ENCODE measurements around the gene PCDHGA1.
A peak's percentile ranks its signal among the peaks of the same experiment; 100 is the strongest.

Gene PCDHGA1

DNA sequence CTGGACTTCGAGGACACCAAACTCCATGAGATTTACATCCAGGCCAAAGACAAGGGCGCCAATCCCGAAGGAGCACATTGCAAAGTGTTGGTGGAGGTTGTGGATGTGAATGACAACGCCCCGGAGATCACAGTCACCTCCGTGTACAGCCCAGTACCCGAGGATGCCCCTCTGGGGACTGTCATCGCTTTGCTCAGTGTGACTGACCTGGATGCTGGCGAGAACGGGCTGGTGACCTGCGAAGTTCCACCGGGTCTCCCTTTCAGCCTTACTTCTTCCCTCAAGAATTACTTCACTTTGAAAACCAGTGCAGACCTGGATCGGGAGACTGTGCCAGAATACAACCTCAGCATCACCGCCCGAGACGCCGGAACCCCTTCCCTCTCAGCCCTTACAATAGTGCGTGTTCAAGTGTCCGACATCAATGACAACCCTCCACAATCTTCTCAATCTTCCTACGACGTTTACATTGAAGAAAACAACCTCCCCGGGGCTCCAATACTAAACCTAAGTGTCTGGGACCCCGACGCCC, 146.8 kb downstream of the PCDHGA1 start:
- Histone ChIP-seq H3K27ac (peak overlapping the region; percentile 76 to 96), H3K4me3 (peak overlapping the region; percentile 88)
- TF ChIP-seq, protein P1, sequence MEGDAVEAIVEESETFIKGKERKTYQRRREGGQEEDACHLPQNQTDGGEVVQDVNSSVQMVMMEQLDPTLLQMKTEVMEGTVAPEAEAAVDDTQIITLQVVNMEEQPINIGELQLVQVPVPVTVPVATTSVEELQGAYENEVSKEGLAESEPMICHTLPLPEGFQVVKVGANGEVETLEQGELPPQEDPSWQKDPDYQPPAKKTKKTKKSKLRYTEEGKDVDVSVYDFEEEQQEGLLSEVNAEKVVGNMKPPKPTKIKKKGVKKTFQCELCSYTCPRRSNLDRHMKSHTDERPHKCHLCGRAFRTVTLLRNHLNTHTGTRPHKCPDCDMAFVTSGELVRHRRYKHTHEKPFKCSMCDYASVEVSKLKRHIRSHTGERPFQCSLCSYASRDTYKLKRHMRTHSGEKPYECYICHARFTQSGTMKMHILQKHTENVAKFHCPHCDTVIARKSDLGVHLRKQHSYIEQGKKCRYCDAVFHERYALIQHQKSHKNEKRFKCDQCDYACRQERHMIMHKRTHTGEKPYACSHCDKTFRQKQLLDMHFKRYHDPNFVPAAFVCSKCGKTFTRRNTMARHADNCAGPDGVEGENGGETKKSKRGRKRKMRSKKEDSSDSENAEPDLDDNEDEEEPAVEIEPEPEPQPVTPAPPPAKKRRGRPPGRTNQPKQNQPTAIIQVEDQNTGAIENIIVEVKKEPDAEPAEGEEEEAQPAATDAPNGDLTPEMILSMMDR (IDR thresholded peaks at IDR 0.05) = no peak
- no peak for DNase-seq (ENCODE audit: low spot score)

DNA sequence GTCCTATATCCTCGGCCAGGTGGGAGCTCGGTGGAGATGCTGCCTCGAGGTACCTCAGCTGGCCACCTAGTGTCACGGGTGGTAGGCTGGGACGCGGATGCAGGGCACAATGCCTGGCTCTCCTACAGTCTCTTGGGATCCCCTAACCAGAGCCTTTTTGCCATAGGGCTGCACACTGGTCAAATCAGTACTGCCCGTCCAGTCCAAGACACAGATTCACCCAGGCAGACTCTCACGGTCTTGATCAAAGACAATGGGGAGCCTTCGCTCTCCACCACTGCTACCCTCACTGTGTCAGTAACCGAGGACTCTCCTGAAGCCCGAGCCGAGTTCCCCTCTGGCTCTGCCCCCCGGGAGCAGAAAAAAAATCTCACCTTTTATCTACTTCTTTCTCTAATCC, 147.5 kb downstream of the PCDHGA1 start:
- Histone ChIP-seq H3K4me3 (peak overlapping the region; percentile 88), H3K27ac (no peak overlapping the region)
- DNase-seq (ENCODE audit: low spot score) = no peak

DNA sequence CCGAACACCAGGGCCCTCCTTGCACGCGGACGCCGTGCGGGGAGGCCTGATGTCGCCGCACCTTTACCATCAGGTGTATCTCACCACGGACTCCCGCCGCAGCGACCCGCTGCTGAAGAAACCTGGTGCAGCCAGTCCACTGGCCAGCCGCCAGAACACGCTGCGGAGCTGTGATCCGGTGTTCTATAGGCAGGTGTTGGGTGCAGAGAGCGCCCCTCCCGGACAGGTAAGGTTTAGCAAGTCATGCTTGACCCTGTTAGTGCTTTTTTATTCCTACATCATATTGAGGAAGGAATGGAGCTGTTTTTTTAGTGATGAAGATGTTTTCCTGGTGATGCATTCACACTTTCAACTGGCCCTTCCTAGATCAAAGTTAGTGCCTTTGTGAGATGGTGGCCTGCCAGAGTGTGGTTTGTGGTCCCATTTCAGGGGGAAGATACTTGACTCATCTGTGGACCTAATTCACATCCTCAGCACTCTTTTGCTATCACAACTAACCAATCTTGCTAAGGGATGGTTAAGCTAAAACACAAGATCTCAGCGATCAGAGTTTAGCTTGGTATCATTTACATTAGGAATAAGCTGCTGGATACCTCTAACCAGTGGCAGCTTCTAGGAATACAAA, 148.1 kb downstream of the PCDHGA1 start:
- TF ChIP-seq, protein P1 (IDR thresholded peaks at IDR 0.05) = no peak
- peak overlapping the region; percentile 88 for H3K4me3 ChIP-seq
- no peak for DNase-seq (ENCODE audit: low spot score)
- no peak overlapping the region for H3K27ac ChIP-seq

More for the DNA sequence above, 147.5 kb downstream of the PCDHGA1 start:
- TF ChIP-seq, protein P1 (IDR thresholded peaks at IDR 0.05) = no peak

DNA sequence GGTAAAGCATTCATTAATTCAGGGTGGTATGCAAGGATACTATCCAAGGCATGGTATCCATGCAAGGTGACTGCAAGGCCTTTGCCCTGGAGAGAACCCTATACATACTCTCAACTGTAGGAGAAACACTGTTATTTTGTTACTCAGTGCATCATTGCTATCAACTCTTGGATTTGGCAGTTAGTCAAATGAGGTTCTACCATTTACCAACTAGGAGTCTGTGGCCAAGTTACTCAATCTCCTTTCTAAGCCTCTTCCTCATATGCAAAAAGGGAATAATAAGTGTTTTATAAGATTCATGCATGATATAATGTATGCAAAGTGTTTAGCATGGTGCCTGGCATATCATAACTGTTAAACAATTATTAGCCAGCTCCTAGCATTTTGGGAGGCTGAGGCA, 149.5 kb downstream of the PCDHGA1 start:
- TF ChIP-seq, protein P1 (IDR thresholded peaks at IDR 0.05) = no peak
- peak overlapping the region; percentile 88 for H3K4me3 ChIP-seq
- DNase-seq (ENCODE audit: low spot score) = no peak
- no peak overlapping the region for H3K27ac ChIP-seq

DNA sequence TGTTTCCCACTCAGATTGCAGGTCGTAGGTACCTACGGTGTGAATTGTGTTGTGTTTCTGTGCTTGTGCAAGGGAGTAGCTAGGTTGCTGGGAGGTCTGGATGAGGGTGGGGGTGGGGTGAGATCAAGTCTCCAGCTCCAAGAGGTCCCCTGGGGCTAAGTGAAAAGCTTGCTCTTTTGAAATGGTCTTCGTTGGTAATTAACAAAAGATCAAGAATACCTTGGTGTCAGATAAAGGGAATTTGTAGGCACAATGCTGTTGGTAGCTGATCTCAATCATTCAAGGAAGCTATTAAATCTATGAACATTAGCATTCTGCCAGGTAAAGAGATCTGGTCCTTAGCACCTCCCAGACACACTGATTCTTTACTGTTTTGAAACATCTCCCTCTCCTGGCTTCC, 153.6 kb downstream of the PCDHGA1 start:
- DNase-seq (ENCODE audit: low spot score) = no peak
- H3K4me3 ChIP-seq = peak overlapping the region; percentile 64
- H3K27ac ChIP-seq = no peak overlapping the region
- TF ChIP-seq, protein P1 (IDR thresholded peaks at IDR 0.05) = no peak

DNA sequence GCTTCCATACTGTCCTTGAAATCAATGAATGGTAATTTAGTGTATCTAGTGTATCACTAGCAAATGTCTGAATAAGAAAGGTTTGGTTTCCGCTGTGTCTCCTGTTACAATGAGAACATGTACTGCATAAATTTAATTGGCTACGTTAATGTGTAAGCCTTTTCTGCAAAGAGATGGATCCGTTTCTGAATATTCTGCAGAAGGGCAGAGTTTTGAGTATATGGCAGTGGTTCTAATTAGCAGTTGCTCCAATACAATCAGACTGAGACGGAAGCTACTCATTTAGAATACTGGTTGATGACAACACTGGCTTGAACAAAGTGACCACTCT, 154.0 kb downstream of the PCDHGA1 start:
- Histone ChIP-seq H3K4me3 (peak overlapping the region; percentile 64), H3K27ac (no peak overlapping the region)
- no peak for DNase-seq (ENCODE audit: low spot score)
- TF ChIP-seq, protein P1 (IDR thresholded peaks at IDR 0.05) = no peak

DNA sequence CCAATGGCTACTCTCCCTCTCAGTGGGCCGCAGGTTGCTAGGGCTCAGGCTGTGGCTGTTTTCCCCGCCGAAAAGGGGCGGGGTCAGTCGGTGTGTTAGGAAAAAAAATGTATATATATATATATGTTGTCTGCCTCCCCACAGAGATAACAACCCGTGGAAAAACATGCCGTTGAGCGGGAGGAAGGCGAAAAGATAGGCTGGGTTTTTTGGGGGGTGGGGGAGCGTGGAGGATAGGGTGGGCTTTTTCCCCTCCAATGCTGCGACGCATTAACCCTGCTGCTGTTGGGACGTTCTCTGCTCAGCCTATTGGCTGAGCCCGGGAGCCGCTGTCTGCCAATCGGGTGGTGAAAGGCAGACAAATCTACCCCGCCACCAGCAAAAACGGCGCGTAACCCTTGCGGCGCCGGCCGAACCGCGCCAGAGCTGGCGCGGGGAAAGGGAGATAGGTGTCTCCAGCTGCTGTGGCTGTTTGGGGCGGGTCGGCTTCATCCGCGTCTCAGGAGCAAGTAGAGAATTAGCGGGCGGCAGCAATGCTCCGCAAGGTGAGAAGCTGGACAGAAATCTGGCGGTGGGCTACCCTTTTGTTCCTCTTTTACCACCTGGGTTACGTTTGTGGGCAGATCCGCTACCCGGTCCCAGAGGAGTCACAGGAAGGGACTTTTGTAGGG, 154.5 kb downstream of the PCDHGA1 start, which contains the start of gene PCDHGC4:
Gene PCDHGC4, plus strand, starts transcription at position 390 of the 671 bp plus-strand sequence. Its CDS starts 144 bp downstream, at position 534.
- H3K27ac ChIP-seq = no peak within 1 kb of the TSS
- peak within 1 kb of the TSS; percentile 64 for H3K4me3 ChIP-seq
- TF ChIP-seq, protein P1 (IDR thresholded peaks at IDR 0.05) = no peak
- DNase-seq (ENCODE audit: low spot score) = no peak

Measured in coronary artery (tissue), 2 donors.